OCI-LY3 (cell line): ENCODE measurements around the gene CD200R1.

Experiments used
- CTCF ChIP-seq: fragments of 200-600, 300-600 bp; sonication (generic); IDR thresholded peaks from 2 replicates; pipeline ENCODE4 v1.5.1; 2014; ENCODE audit warnings: antibody characterized with exemption, low read length, low read depth
- EZH2phosphoT487 ChIP-seq: fragments of 200-600 bp; shearing (Covaris generic); IDR thresholded peaks from 2 replicates; pipeline ENCODE4 v1.6.1; 2018; ENCODE audit warnings: antibody characterized with exemption, mixed run types, low read depth

DNA sequence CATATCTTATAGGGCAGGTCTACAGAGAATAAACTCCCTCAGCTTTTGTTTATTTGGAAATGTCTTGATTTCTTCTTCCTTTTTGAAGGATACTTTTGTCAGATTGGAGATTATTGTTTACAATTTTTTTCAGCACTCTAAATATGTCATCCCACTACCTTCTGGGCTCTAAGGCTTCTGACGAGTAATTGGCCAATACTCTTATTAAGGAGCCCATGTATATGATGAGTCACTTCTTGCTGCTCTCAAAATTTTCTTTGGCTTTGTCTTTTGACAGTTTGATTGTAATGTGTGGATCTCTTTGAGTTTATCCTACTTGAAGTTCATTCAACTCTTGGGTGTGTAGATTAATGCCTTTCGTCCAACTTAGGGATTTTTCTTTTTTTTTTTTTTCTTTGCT lies 99.3 kb downstream of the CD200R1 start:
- TF ChIP-seq EZH2phosphoT487: no peak
- TF ChIP-seq CTCF: no peak
